Thoracic aorta (tissue), 2 donors: ENCODE data around the gene RPL39. TPM values are rescaled to one million over a fixed set of nuclear protein-coding genes. Genes with fewer than 3 reads are reported as not detected.
"Not testable (repeated sequence)": the region's sequence is repeated elsewhere in the genome, so short reads cannot be mapped to it uniquely, and the experiment has no call there.

Experiments used
- ATAC-seq: fragments of 150-250 bp; one replicate; pipeline ENCODE4 v1.8.0; 2017; ENCODE audit warnings: low read depth; ENCODE audit not compliant: insufficient number of reproducible peaks, low FRiP score
- DNase-seq: peaks from one replicate; pipeline ENCODE4 v3.0.0-alpha.2; 2020; ENCODE audit warnings: low spot score
- H3K27ac ChIP-seq, 2 donors: fragments of 200-600 bp; sonication (generic); 1 replicate in 1 of 2; 2 replicates in 1 of 2; pipeline ENCODE4 v1.5.1; 2016; ENCODE audit warnings: mild to moderate bottlenecking in 2 of 2, moderate library complexity in 2 of 2
- H3K27me3 ChIP-seq: fragments of 200-600 bp; sonication (generic); replicated peaks from 2 replicates; pipeline ENCODE4 v1.6.0; 2016; ENCODE audit warnings: mild to moderate bottlenecking; ENCODE audit not compliant: insufficient read depth
- H3K36me3 ChIP-seq: fragments of 200-600 bp; sonication (generic); one replicate; pipeline ENCODE4 v1.5.1; 2016
- H3K4me1 ChIP-seq, 2 donors: fragments of 200-600 bp; sonication (generic); 1 replicate in 1 of 2; 2 replicates in 1 of 2; pipeline versions ENCODE4 v1.5.1 to v1.6.0; 2016; ENCODE audit warnings: low read depth in 2 of 2, mild to moderate bottlenecking in 1 of 2; ENCODE audit not compliant: control insufficient read depth in 1 of 2
- H3K4me3 ChIP-seq: fragments of 200-600 bp; sonication (generic); 2 replicates; pipeline ENCODE4 v1.5.1; 2016; ENCODE audit warnings: mild to moderate bottlenecking
- H3K9me3 ChIP-seq: fragments of 200-600 bp; sonication (generic); 2 replicates; pipeline ENCODE4 v1.5.1; 2016
- total RNA-seq, 2 donors: library from RNA; depleted of rRNA; stranded (reverse); fragments of >200 nt; gene quantifications; one replicate each; pipeline versions ENCODE4 v1.1.0 to v1.2.3, GENCODE V29; 2016
- TF ChIP-seq, protein P1 (sequence below): fragments of 200-600 bp; sonication (generic); IDR thresholded peaks from one replicate; pipeline ENCODE4 v1.5.1; 2019; ENCODE audit warnings: antibody characterized with exemption

RPL39 gene
- total RNA-seq, 2 donors from 2014 or later = 889 to 1,700 TPM

DNA sequence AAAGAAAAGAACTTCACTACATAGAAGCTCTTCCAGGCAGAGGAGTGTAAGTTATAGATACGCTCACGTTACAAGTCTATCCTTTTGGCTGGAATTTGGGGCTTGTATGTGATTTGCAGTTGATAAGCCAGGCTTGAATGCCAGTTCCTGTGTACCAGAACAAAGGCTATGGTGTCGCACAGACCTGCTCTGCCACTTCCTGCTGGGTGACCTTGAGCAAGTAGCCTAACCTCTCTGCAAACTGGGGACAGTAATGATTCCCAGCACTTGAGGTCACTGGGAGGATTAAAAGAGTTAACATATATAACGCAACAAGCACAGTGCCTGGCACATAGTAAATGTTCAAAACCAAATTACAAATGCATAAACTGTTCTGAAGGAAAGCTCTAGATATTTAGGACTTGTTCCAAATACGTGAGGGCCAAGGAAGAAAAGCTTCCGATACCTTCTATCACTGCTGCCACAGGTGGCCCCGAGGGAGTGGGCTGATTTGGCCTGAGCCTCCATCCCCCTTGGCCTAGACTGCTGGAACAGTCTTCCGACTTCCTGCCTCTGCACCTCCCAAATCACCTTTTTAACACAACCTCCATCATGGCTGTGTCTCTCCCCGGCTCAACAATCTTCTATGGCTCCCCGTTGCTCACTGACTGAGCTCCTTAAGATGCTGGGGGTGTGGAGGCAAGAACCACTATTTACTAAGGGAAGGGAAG lies 34.3 kb downstream of the RPL39 start:
- H3K27ac ChIP-seq = no peak overlapping the region
- no peak for ATAC-seq

DNA sequence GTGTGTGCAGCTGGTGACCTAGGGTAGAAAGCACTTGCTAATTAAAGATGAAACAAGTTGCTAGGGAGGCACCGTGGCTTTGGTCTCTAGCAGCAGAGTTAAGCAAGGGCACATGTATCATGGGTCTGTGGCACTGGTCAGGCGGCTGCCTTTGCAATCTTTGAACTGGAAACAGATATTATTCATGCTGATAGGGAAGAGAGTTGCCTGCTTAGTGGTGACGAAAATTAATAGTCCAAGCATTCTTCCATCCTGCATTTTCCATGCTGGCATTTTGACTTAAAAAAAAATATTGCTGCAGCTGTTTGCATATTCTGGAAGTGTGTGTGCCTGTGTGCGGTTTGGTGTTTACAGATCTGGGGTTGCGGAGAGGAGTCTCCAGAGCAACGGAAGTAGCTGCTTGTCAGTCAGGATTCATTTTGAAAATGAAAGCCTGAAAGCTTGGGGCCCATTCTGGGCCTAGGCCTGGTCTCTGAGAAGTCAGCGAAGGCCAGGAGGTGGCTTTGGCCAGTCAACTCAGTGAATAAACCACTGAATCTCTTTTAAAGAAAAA lies 35.4 kb downstream of the RPL39 start:
- no peak for DNase-seq
- Histone ChIP-seq H3K36me3 (no peaks in the 10 kb centered on the region), H3K27me3 (no peaks in the 10 kb centered on the region), H3K27ac (no peak overlapping the region), H3K9me3 (no peaks in the 10 kb centered on the region), H3K4me3 (no peak overlapping the region), H3K4me1 (peaks cover 0 to 6% of the 10 kb centered on the region in 2 donors)
- TF ChIP-seq, protein P1, sequence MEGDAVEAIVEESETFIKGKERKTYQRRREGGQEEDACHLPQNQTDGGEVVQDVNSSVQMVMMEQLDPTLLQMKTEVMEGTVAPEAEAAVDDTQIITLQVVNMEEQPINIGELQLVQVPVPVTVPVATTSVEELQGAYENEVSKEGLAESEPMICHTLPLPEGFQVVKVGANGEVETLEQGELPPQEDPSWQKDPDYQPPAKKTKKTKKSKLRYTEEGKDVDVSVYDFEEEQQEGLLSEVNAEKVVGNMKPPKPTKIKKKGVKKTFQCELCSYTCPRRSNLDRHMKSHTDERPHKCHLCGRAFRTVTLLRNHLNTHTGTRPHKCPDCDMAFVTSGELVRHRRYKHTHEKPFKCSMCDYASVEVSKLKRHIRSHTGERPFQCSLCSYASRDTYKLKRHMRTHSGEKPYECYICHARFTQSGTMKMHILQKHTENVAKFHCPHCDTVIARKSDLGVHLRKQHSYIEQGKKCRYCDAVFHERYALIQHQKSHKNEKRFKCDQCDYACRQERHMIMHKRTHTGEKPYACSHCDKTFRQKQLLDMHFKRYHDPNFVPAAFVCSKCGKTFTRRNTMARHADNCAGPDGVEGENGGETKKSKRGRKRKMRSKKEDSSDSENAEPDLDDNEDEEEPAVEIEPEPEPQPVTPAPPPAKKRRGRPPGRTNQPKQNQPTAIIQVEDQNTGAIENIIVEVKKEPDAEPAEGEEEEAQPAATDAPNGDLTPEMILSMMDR = no peak
- no peak for ATAC-seq

More for the DNA sequence above, 34.3 kb downstream of the RPL39 start:
- Histone ChIP-seq H3K36me3 (no peaks in the 10 kb centered on the region), H3K27me3 (no peaks in the 10 kb centered on the region), H3K4me1 (peaks cover 0 to 6% of the 10 kb centered on the region in 2 donors), H3K9me3 (no peaks in the 10 kb centered on the region), H3K4me3 (no peak overlapping the region)
- DNase-seq = no peak
- TF ChIP-seq, protein P1 = no peak

DNA sequence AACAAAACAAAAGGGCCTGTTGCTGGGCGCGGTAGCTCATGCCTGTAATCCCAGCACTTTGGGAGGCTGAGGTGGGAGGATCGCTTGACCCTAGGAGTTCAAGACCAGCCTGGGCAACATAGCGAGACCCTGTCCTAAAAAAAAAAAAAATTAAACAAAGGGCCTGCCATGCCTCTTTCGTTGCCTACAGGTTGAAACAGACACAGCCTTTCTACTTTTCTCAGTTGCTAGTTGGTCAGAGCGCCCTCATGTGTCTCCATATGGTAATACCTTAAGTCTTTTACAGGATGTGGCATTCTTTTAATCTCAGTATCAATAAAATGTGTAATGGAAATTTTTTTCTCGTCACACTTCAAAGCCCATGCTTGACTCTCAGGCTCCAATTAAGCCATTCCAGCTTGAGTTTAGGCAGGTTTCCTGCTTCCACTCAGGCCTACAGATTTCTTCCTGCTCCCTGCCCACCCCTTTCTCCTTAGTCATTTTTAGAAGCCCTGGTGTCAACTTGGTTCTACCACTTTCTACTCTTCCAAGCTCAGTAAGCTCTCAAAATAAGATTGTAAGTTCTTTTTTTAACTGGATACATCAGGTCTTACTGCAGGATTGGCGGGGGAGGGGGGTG lies 37.7 kb downstream of the RPL39 start:
- Histone ChIP-seq H3K36me3 (no peaks in the 10 kb centered on the region), H3K27ac (no peak overlapping the region), H3K27me3 (no peaks in the 10 kb centered on the region), H3K4me3 (no peak overlapping the region), H3K9me3 (no peaks in the 10 kb centered on the region), H3K4me1 (peaks cover 0 to 6% of the 10 kb centered on the region in 2 donors)
- DNase-seq = no peak
- TF ChIP-seq, protein P1 = no peak
- ATAC-seq = no peak

DNA sequence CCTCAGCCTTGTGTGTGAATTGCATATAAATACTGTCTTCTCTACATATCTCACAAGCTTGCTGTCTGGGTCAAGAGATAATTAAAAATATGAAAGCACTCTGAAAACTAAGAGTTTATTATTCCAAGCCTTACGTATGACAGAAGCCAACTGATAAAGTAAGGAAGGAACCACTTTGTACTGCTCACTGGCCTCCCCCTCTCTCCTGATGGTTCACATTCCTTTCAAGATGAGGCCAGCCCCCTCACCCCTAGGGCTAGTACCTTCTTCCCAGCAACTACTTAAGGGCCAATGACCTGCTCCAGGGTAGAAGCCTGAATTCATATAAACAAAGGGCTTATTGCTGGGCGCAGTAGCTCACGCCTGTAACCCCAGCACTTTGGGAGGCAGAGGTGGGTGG lies 38.4 kb downstream of the RPL39 start:
- H3K4me1 ChIP-seq = peaks cover 0 to 2% of the 10 kb centered on the region in 2 donors
- H3K27ac ChIP-seq = no peak overlapping the region
- H3K9me3 ChIP-seq = no peaks in the 10 kb centered on the region
- ATAC-seq (no peak), DNase-seq (no peak)
- no peak overlapping the region for H3K4me3 ChIP-seq
- H3K27me3 ChIP-seq = no peaks in the 10 kb centered on the region
- H3K36me3 ChIP-seq = no peaks in the 10 kb centered on the region
- TF ChIP-seq, protein P1 = no peak

DNA sequence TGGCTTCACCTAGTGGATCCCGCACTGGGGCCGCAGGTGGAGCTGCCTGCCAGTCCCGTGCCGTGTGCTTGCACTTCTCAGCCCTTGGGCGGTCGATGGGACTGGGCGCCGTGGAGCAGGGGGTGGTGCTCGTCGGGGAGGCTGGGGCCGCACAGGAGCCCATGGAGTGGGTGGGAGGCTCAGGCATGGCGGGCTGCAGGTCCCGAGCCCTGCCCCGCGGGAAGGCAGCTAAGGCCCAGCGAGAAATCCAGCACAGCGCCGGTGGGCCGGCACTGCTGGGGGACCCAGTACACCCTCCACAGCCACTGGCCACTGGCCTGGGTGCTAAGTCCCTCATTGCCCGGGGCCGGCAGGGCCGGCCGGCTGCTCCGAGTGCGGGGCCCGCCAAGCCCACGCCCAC lies 40.7 kb downstream of the RPL39 start:
- DNase-seq, H3K9me3 ChIP-seq, H3K36me3 ChIP-seq, H3K4me3 ChIP-seq, H3K4me1 ChIP-seq, H3K27ac ChIP-seq, H3K27me3 ChIP-seq, ATAC-seq: not testable (repeated sequence)

DNA sequence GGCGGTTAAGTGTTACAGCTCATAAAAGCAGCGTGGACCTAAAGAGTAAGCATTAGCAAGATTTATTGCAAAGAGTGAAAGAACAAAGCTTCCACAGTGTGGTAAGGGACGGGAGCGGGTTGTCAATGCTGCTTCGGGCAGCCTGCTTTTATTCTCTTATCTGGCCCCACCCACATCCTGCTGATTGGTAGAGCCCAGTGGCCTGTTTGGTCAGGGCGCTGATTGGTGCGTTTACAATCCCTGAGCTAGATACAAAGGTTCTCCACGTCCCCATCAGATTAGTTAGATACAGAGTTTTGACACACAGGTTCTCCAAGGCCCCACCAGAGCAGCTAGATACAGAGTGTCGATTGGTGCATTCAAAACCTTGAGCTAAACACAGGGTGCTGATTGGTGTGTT lies 41.3 kb downstream of the RPL39 start:
- ATAC-seq, H3K27ac ChIP-seq, DNase-seq, H3K4me1 ChIP-seq, H3K9me3 ChIP-seq, H3K36me3 ChIP-seq, H3K4me3 ChIP-seq, H3K27me3 ChIP-seq: not testable (repeated sequence)
